GM12878 (cell line): Measurements from ENCODE around the gene PPP1R36. TPM values are rescaled to one million over a fixed set of nuclear protein-coding genes. Genes with fewer than 3 reads are reported as not detected.

Experiments
- ATAC-seq: fragments of 200-7000 bp; cut with Tn5 transposase; 3 replicates; pipeline ENCODE4 v1.9.1; 2020; ENCODE audit warnings: mild to moderate bottlenecking, moderate library complexity
- BruUV-seq: library from RNA; stranded (reverse); fragments of 400-500 nt; replicated peaks from 2 replicates; lab custom pipeline; 2021; lab: Mats Ljungman, UMichigan
- CTCF ChIA-PET: fragments of 300-600 bp; sonication (Branson Sonifier 250); formaldehyde crosslinking; extraction: SDS; loops from one replicate; lab custom pipeline; 2021; ENCODE audit warnings: inconsistent platforms; lab: Yijun Ruan, JAX
- POLR2A ChIA-PET: fragments of 350-600 bp; formaldehyde crosslinking; extraction: SDS; loops from one replicate; lab custom pipeline; 2021; ENCODE audit warnings: inconsistent platforms; lab: Charles Lee
- RAD21 ChIA-PET: fragments of 300-600 bp; sonication (Branson Sonifier 250); formaldehyde crosslinking; loops from one replicate; lab custom pipeline; 2023; ENCODE audit warnings: antibody characterized with exemption; ENCODE audit not compliant: unreplicated experiment; lab: Charles Lee
- SMC1A ChIA-PET: fragments of 300-600 bp; sonication (Branson Sonifier 250); formaldehyde crosslinking; loops from one replicate; lab custom pipeline; 2023; ENCODE audit not compliant: unreplicated experiment, uncharacterized antibody; lab: Charles Lee
- DNase-seq: peaks from one replicate; pipeline ENCODE4 v3.0.0-alpha.2; 2011; ENCODE audit warnings: low read depth, low spot score
- FAIRE-seq: peaks from 3 replicates; lab custom pipeline; 2011; peaks lifted over from hg19 to GRCh38; lab: Jason Lieb, UNC
- H2AFZ ChIP-seq: 2 replicates; pipeline ENCODE4 v1.6.0; 2011; ENCODE audit warnings: low read depth, low read length, control low read depth; ENCODE audit not compliant: control insufficient read depth
- H3K27ac ChIP-seq: 2 replicates; pipeline ENCODE4 v1.5.1; 2011; ENCODE audit warnings: control low read depth; ENCODE audit not compliant: control insufficient read depth, insufficient read depth
- H3K27me3 ChIP-seq, 2 experiments: replicated peaks in 1 of 2; 2 replicates each; pipeline versions ENCODE4 v1.6.0 to v1.6.1; 2011; ENCODE audit warnings: low read length in 1 of 2; ENCODE audit not compliant: control insufficient read depth in 2 of 2, insufficient read depth in 2 of 2
- H3K36me3 ChIP-seq, 2 experiments: 2 replicates each; pipeline ENCODE4 v1.5.1; 2011; ENCODE audit warnings: low read length in 1 of 2; ENCODE audit not compliant: control insufficient read depth in 2 of 2, insufficient read depth in 2 of 2
- H3K4me1 ChIP-seq: 2 replicates; pipeline ENCODE4 v1.6.1; 2011; ENCODE audit warnings: mild to moderate bottlenecking, low read length, moderate library complexity, mixed read lengths; ENCODE audit not compliant: control insufficient read depth, insufficient read depth
- H3K4me2 ChIP-seq: 2 replicates; pipeline ENCODE4 v1.6.0; 2011; ENCODE audit warnings: control low read depth; ENCODE audit not compliant: control insufficient read depth, insufficient read depth
- H3K4me3 ChIP-seq: fragments of 200-600 bp; sonication (generic); 2 replicates; pipeline ENCODE4 v1.5.1; 2016
- H3K79me2 ChIP-seq: 2 replicates; pipeline ENCODE4 v1.6.0; 2011; ENCODE audit warnings: low read length; ENCODE audit not compliant: control insufficient read depth, insufficient read depth
- H3K9ac ChIP-seq: 2 replicates; pipeline ENCODE4 v1.8.0; 2011; ENCODE audit warnings: low read length, control low read depth, mixed read lengths; ENCODE audit not compliant: control insufficient read depth, insufficient read depth
- H3K9me3 ChIP-seq: replicated peaks from 3 replicates; pipeline ENCODE4 v1.5.1; 2011; ENCODE audit warnings: mild to moderate bottlenecking, low read length; ENCODE audit not compliant: control insufficient read depth, insufficient read depth
- H4K20me1 ChIP-seq: 2 replicates; pipeline ENCODE4 v1.6.0; 2011; ENCODE audit not compliant: control insufficient read depth, insufficient read depth
- BMI1 ChIP-seq: fragments of 450-650 bp; IDR thresholded peaks from 2 replicates; pipeline ENCODE4 v1.6.1; 2016; ENCODE audit warnings: mild to moderate bottlenecking, moderate library complexity, borderline replicate concordance
- WGBS: methylation state at CpG from one replicate; pipeline ENCODE4 v1.1.6; 2016; ENCODE audit warnings: low lambda C conversion rate; ENCODE audit not compliant: insufficient replicate concordance, insufficient coverage; ENCODE audit errors: missing lambda C conversion rate; 5-methylcytosine and 5-hydroxymethylcytosine counted together
- in situ Hi-C: fragments of 300-500 bp; cut with MboI; formaldehyde crosslinking; loops from 9 replicates; pipeline ENCODE4 v1.14.3; 2018; ENCODE audit warnings: mixed read lengths
- intact Hi-C: fragments of 100-400 bp; cut with micrococcal nuclease; formaldehyde crosslinking; loops from one replicate; pipeline ENCODE4 v1.14.2; 2022; ENCODE audit not compliant: unreplicated experiment
- polyA plus RNA-seq, 11 experiments: library from polyadenylated mRNA; depleted of rRNA in 4 of 11; unstranded in 6 of 11; stranded (reverse) in 5 of 11; fragments of >200 nt; fragmentation: Nextera tagmentation in 4 of 11; fragmentation: Illumina TruSeq in 1 of 11; extraction: Ambion mirVana in 4 of 11; extraction: Trizol in 1 of 11; gene quantifications; 1 replicate in 1 of 11; 2 replicates in 10 of 11; pipeline versions ENCODE4 v1.2.1 to v1.2.3, GENCODE V29; 2011 to 2016; ENCODE audit warnings: inconsistent platforms in 2 of 11, missing spikeins in 2 of 11, low read depth in 1 of 11
- total RNA-seq, 4 experiments: library from RNA; depleted of rRNA in 3 of 4; stranded (reverse); fragments of >200 nt in 3 of 4; fragmentation: Illumina TruSeq in 1 of 4; extraction: Trizol in 1 of 4; gene quantifications; 2 replicates each; pipeline versions ENCODE4 v1.2.1 to v1.2.3, GENCODE V29; 2013 to 2021
- TF ChIP-seq, protein P1 (sequence below): IDR thresholded peaks from 2 replicates; pipeline ENCODE4 v1.6.1; 2011; ENCODE audit warnings: borderline replicate concordance, low read depth, mild to moderate bottlenecking, moderate library complexity, low read length; ENCODE audit not compliant: insufficient read depth, poor library complexity, severe bottlenecking

The PPP1R36 gene
- total and polyA plus RNA-seq, 10 of the 15 experiments (the other 5 are each of a cell fraction or from before 2014, with no cell fraction given), result 0.12 to 0.13 TPM; not detected in 8

DNA sequence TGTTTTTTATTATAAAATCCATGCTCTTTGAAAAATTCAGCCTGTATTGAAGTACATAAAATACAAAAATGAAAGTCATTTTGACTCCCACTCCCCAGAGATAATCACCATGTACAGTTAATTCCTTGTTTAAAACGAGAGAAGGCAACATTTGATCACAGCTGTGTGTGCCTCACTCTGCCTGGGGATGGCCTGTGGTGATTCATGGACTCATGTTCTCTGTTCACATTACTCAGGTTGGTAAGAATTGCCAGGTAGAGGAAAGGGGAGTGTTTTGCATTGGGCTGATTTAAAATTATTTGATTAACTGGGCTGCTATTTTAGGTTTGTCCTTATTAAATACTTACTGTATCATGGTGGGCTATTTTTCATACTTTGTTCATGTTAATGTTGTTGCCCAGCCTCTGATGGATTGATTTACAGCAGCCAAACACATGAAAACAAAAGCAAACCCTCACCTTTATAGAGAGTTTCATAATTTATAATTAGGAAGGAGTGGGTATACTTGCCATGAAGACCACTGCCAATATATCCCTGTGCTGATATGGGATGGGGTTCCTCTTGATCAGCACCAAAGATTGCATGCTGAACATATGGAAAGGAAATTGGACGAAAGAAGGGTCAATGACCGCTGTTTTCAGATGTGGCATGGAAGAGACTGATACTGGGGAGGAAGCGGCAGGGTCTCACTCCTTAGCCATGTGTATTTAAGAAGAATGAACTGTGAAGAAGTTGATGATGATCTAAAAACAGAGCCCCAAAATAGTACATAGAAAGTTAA, 42.2 kb upstream of the PPP1R36 start:
- in situ Hi-C loops, result no loop called here
- no TSS peak for BruUV-seq
- TF ChIP-seq, protein P1, sequence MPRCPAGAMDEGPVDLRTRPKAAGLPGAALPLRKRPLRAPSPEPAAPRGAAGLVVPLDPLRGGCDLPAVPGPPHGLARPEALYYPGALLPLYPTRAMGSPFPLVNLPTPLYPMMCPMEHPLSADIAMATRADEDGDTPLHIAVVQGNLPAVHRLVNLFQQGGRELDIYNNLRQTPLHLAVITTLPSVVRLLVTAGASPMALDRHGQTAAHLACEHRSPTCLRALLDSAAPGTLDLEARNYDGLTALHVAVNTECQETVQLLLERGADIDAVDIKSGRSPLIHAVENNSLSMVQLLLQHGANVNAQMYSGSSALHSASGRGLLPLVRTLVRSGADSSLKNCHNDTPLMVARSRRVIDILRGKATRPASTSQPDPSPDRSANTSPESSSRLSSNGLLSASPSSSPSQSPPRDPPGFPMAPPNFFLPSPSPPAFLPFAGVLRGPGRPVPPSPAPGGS, result no peak
- peak; percentile 12; the same call in 1 of the 2 replicates for TF ChIP-seq BMI1
- H2AFZ ChIP-seq, result no peak overlapping the region
- DNase-seq (no peak), ATAC-seq (no peak), FAIRE-seq (no peak)
- peak overlapping the region; percentile 45 for H3K9ac ChIP-seq
- H3K4me2 ChIP-seq, result peak overlapping the region; percentile 93
- peaks cover 96% of the 10 kb centered on the region for H3K79me2 ChIP-seq
- peak overlapping the region; percentile 91 for H3K4me3 ChIP-seq
- H3K27me3 ChIP-seq, result no peaks in the 10 kb centered on the region
- peaks cover 0 to 11% of the 10 kb centered on the region in 2 experiments; a peak in 3 of 4 replicates for H3K36me3 ChIP-seq
- no peaks in the 10 kb centered on the region for H3K9me3 ChIP-seq
- H3K4me1 ChIP-seq, result peaks cover 22% of the 10 kb centered on the region
- intact Hi-C loops, result loop anchor here (2.0 to 5.0 kb wide), 3 partner anchors 63 to 170 kb away; no protein-coding TSS in a partner anchor
- ChIA-PET SMC1A (interaction anchor here (0.9 to 5.0 kb wide), 7 partner anchors 10 to 164 kb away, joined by 3 to 40 read pairs (median 6); partner anchors contain the start of gene AKAP5), POLR2A (interaction anchor here (0.5 to 1.0 kb wide), 4 partner anchors 10 to 782 kb away, joined by 3 to 5 read pairs (median 3); no protein-coding TSS in a partner anchor), CTCF (interaction anchor here (1.9 to 6.3 kb wide), 5 partner anchors 11 to 163 kb away, joined by 11 to 63 read pairs (median 43); no protein-coding TSS in a partner anchor), RAD21 (interaction anchor here (0.9 to 4.2 kb wide), 7 partner anchors 11 to 129 kb away, joined by 3 to 19 read pairs (median 4); partner anchors contain the start of gene MTHFD1)
- peak overlapping the region; percentile 98 for H3K27ac ChIP-seq
- peaks cover 5% of the 10 kb centered on the region for H4K20me1 ChIP-seq
- 1% methylated on average over 4 of the region's 4 CpGs for WGBS
